GM23338 (cell line): Measurements from ENCODE around the gene SGSH.

ENCODE experiments used
- CREB1 ChIP-seq: fragments of 250-450 bp; sonication (Bioruptor Pico); IDR thresholded peaks from 2 replicates; pipeline ENCODE4 v1.5.0; 2020; ENCODE audit warnings: low read depth, mild to moderate bottlenecking, moderate library complexity
- CTCF ChIP-seq, 2 experiments: fragments of 200-600 bp in 1 of 2; sonication (generic) in 1 of 2; conservative IDR thresholded peaks; 2 replicates each; pipeline versions ENCODE4 v1.5.1 to v1.6.1; 2016 to 2017; ENCODE audit warnings: antibody characterized with exemption in 2 of 2, low read depth in 2 of 2, mild to moderate bottlenecking in 2 of 2, moderate library complexity in 1 of 2
- ETS1 ChIP-seq: IDR thresholded peaks from 2 replicates; pipeline ENCODE4 v1.6.1; 2016; ENCODE audit warnings: antibody characterized with exemption
- EZH2 ChIP-seq: fragments of 200-600 bp; sonication (generic); IDR thresholded peaks from one replicate; pipeline ENCODE4 v1.8.0; 2017; ENCODE audit warnings: antibody characterized with exemption, mild to moderate bottlenecking, low read depth; ENCODE audit not compliant: unreplicated experiment
- EZH2phosphoT487 ChIP-seq: fragments of 200-600 bp; sonication (generic); IDR thresholded peaks from one replicate; pipeline ENCODE4 v1.8.1; 2018; ENCODE audit warnings: antibody characterized with exemption; ENCODE audit not compliant: unreplicated experiment
- JUNB ChIP-seq: IDR thresholded peaks from one replicate; pipeline ENCODE4 v1.6.1; 2016; ENCODE audit warnings: antibody characterized with exemption; ENCODE audit not compliant: unreplicated experiment
- NANOG ChIP-seq: IDR thresholded peaks from 2 replicates; pipeline ENCODE4 v1.6.1; 2016; ENCODE audit warnings: antibody characterized with exemption, borderline replicate concordance
- POLR2AphosphoS5 ChIP-seq: IDR thresholded peaks from 2 replicates; pipeline ENCODE4 v1.6.1; 2016; ENCODE audit warnings: antibody characterized with exemption, low read depth
- REST ChIP-seq: IDR thresholded peaks from one replicate; pipeline ENCODE4 v1.6.1; 2018; ENCODE audit warnings: antibody characterized with exemption; ENCODE audit not compliant: unreplicated experiment
- STAT1 ChIP-seq: IDR thresholded peaks from one replicate; pipeline ENCODE4 v1.6.1; 2016; ENCODE audit warnings: antibody characterized with exemption; ENCODE audit not compliant: unreplicated experiment
- ZNF114 ChIP-seq: fragments of 250-450 bp; sonication (Bioruptor Pico); IDR thresholded peaks from 2 replicates; pipeline ENCODE4 v1.5.0; 2020; ENCODE audit warnings: mild to moderate bottlenecking, moderate library complexity
- ZNF331 ChIP-seq: fragments of 250-450 bp; sonication (Bioruptor Pico); IDR thresholded peaks from 2 replicates; pipeline ENCODE4 v1.5.0; 2020; ENCODE audit warnings: low read depth, mild to moderate bottlenecking, moderate library complexity
- ZNF462 ChIP-seq: fragments of 250-450 bp; sonication (Bioruptor Pico); IDR thresholded peaks from 2 replicates; pipeline ENCODE4 v1.5.0; 2020; ENCODE audit warnings: mild to moderate bottlenecking, moderate library complexity

DNA sequence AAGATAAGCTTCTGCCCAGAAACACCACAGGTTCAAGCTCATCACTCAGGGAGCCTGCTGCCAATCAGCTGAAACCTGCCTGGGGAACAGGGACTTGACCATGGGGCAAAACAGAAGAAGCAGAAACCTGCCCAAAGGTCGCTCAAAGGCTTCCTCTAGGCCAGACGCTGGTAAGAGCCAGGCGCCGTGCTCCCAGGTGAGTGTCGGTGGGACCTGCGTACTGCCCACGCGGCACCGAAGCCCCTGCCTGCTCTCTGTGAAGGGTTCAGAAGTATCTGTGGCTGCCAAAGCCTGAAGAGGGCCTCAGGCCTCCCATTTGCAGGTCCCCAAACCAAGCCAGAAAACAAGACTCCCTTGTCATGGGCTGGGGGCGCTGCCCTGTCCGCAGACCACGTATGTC, 10.4 kb downstream of the SGSH start:
- TF ChIP-seq REST (no peak), CTCF (conservative IDR thresholded peaks at IDR 0.05; ENCODE audit: low read depth in 2 of 2) (no peak), STAT1 (no peak), EZH2 (no peak), JUNB (no peak), EZH2phosphoT487 (no peak), POLR2AphosphoS5 (no peak), CREB1 (CRISPR knock-in tag) (no peak), ETS1 (no peak), ZNF114 (CRISPR knock-in tag) (no peak), ZNF331 (CRISPR knock-in tag) (no peak), ZNF462 (CRISPR knock-in tag) (no peak), NANOG (no peak)
